SK-N-MC (cell line): Measurements from ENCODE around the gene KLF13.
A peak's percentile ranks its signal among the peaks of the same experiment; 100 is the strongest.

Source experiments
- DNase-seq: peaks from one replicate; pipeline ENCODE4 v3.0.0-alpha.2; 2011; ENCODE audit warnings: low read depth, low spot score
- H3K27ac ChIP-seq: fragments of 200-600 bp; sonication (generic); 2 replicates; pipeline ENCODE4 v1.5.1; 2016; ENCODE audit warnings: mixed run types
- H3K36me3 ChIP-seq: fragments of 200-600 bp; sonication (generic); 2 replicates; pipeline ENCODE4 v1.6.1; 2017; ENCODE audit warnings: antibody characterized with exemption, low read length, mixed read lengths; ENCODE audit not compliant: insufficient read depth
- H3K4me3 ChIP-seq: fragments of 200-600 bp; sonication (generic); 2 replicates; pipeline ENCODE4 v1.5.1; 2016
- H3K9ac ChIP-seq: fragments of 200-600 bp; sonication (generic); 2 replicates; pipeline ENCODE4 v1.8.0; 2017; ENCODE audit warnings: mixed run types, mixed read lengths; ENCODE audit not compliant: insufficient read length
- H3K9me3 ChIP-seq: fragments of 200-600 bp; sonication (generic); 2 replicates; pipeline ENCODE4 v1.6.1; 2017; ENCODE audit warnings: low read depth, mild to moderate bottlenecking, antibody characterized with exemption, low read length, moderate library complexity, mixed read lengths
- EZH2 ChIP-seq: fragments of 200-600 bp; sonication (generic); IDR thresholded peaks from one replicate; pipeline ENCODE4 v1.6.1; 2017; ENCODE audit warnings: antibody characterized with exemption
- FOXP2 ChIP-seq: optimal IDR thresholded peaks from 2 replicates; pipeline ENCODE3; 2011; ENCODE audit warnings: mild to moderate bottlenecking, moderate library complexity; ENCODE audit not compliant: insufficient read depth; ENCODE audit errors: extremely low read length, control extremely low read depth
- POLR2AphosphoS5 ChIP-seq: IDR thresholded peaks from 2 replicates; pipeline ENCODE4 v1.6.1; 2012; ENCODE audit warnings: mild to moderate bottlenecking, low read depth, low read length, borderline replicate concordance

The KLF13 gene

DNA sequence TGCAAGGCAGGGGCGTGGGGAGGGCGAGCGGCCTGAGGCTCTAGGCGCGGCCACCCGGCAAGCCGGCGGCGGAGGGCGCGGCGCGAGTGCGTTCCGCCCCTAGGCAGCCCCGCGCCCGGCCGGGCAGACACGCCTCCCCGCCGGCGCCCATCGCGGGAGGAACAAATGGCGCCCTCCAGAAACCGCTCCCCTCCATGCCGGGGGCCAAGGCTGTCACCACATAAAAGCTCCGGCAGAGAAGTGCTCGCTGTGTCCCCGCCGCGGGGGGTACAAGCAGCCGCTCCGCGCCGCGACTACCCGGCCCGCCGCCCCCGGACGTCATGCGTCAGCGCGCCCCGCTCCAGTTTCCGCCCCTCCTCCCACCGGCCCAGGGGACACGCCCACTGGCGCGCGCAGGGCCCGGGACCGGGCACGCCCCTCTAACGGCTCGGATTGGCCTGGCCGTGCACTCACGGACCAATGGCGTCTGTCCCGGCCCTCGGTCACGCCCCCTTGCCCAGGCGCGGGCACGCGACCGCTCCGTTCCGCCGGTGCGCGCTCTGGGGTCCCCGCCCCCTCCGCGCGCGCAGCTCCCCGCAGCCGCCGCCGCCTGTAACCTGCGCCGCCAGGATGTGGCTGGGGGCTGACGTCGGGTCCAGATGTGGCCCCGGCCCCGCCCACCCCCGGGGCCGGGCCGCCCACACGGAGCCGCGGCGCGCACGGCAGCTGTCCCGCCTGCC lies at the start of gene KLF13:
KLF13 (plus strand) TSS at position 680 of the 719 bp plus-strand sequence. CDS start 378 bp downstream, outside the sequence.
- DNase-seq = peak; percentile 58
- peak within 1 kb of the TSS; percentile 85 for H3K27ac ChIP-seq
- H3K9ac ChIP-seq = peak within 1 kb of the TSS; percentile 83
- peak; percentile 27 for TF ChIP-seq FOXP2
- TF ChIP-seq EZH2 = no peak
- peak; percentile 60; the same call in 1 of the 2 replicates for TF ChIP-seq POLR2AphosphoS5
- H3K36me3 ChIP-seq = no peaks in the 10 kb centered on the region
- H3K9me3 ChIP-seq = no peaks in the 10 kb centered on the region
- peak within 1 kb of the TSS; percentile 90 for H3K4me3 ChIP-seq

- TF ChIP-seq POLR2AphosphoS5 = no peak
- TF ChIP-seq FOXP2 = no peak
- no peak for TF ChIP-seq EZH2
- no peaks in the 10 kb centered on the region for H3K36me3 ChIP-seq
- no peak overlapping the region for H3K4me3 ChIP-seq
- no peaks in the 10 kb centered on the region for H3K9me3 ChIP-seq
- DNase-seq = no peak
- no peak overlapping the region for H3K27ac ChIP-seq
- no peak overlapping the region for H3K9ac ChIP-seq
Observed at GRCh38 chr15:31277335-31278060, 49.1 kb upstream of the KLF13 start.

DNA sequence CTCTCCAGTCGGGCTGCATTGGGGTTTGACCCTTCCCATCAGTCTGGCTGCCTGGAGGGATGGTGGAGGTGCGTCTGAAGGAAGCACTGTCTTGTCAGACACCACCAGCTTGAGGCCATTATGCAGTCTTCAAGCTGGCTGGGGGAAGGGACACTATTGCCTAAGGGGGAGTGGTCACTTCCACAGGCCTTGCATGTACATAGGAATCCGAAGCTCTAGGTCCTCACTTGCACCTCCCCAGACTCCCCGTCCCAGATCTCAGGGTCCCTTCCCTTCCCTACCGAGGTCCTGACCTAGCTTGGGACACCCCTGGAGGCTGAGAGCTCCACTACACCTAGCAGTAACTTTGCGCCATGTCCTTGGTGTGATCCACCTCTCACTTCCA lies 48.6 kb upstream of the KLF13 start:
- Histone ChIP-seq H3K4me3 (no peak overlapping the region), H3K9ac (no peak overlapping the region), H3K27ac (no peak overlapping the region), H3K36me3 (no peaks in the 10 kb centered on the region), H3K9me3 (no peaks in the 10 kb centered on the region)
- DNase-seq = no peak
- TF ChIP-seq FOXP2 = no peak
- TF ChIP-seq POLR2AphosphoS5 = no peak
- no peak for TF ChIP-seq EZH2

- no peak for DNase-seq
- Histone ChIP-seq H3K27ac (no peak overlapping the region), H3K36me3 (no peaks in the 10 kb centered on the region), H3K9ac (no peak overlapping the region), H3K9me3 (no peaks in the 10 kb centered on the region), H3K4me3 (no peak overlapping the region)
- TF ChIP-seq EZH2 (no peak), POLR2AphosphoS5 (no peak), FOXP2 (no peak)
Observed at GRCh38 chr15:31278544-31279220, 48.0 kb upstream of the KLF13 start.

DNA sequence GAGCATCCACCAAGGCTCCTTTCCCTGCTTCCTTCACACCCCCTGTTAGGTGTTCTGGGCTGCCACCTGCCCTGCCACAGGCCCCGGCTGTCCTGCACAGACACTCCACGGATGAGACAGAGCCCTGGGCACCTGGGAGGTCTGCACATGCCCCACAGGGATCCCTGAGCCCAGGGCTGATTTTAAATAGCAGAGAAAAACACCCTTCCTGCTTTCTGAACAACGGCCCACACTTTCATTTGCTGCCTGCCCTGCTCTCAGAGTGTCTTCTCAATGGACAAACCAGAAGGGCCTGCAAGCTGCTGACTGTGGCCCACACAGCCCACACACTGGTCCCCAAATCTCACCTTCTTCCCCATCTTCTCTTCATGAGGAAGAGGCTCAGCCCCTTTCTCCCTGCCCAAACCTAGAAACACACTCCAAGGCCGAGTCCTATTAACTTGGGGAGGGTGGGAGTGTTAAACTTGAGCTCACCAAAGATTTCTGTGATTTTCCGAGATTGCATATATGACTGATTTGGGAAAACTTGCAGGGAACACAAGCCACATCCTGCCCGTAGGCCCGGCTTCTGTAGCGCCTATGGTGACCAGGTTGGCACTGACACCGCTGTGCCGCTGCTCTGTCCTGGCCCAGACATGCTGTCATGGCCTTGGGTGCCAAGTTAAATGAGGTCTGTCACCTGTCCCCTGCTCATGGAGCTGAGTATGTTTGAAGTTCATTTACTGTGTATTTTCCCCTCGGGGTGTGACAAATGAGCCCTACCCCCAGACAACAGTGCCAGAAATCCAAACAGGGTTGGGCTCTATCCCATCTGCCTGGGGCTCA lies 47.2 kb upstream of the KLF13 start:
- Histone ChIP-seq H3K27ac (no peak overlapping the region), H3K9me3 (no peaks in the 10 kb centered on the region), H3K9ac (no peak overlapping the region), H3K4me3 (no peak overlapping the region), H3K36me3 (no peaks in the 10 kb centered on the region)
- TF ChIP-seq POLR2AphosphoS5 (no peak), EZH2 (no peak), FOXP2 (no peak)
- DNase-seq = no peak

DNA sequence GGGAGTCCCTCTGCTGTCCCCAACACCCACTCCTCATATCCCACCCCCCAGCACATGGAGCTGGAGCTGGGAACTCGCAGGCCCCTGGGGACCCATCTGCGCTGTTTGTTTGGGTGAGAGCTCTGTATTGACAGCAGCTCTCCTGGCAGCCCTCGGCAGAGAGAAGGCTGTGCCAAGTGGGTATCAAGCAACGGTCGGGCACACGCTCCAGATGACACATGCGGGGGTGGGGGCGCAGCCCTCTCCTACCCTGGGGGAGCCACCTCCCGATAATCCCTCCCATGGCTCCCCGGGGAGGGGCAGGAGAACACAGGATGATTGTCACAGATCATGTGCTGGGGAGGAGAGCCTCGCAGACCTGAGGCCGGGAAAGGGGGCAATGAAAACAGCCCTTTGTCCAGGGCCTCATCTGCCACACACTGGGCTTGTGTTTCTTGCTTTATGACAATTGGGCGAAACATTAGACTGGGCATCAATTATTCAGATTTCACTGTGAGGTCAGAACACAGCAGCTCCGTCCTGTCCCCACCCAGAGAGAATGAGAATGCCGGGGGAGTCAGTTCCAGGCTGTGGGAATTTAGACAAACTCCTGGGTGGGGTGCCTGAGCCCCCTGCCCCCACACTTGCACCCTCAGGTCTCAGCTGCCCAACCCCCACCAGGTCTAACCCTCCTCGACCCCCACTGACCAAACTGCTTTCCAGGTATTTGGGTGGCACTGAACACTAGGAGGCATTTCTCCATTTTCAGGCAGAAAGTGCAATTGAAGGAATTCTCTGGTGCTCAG lies 46.4 kb upstream of the KLF13 start:
- no peak overlapping the region for H3K4me3 ChIP-seq
- no peak for DNase-seq
- H3K27ac ChIP-seq = no peak overlapping the region
- no peak overlapping the region for H3K9ac ChIP-seq
- H3K9me3 ChIP-seq = no peaks in the 10 kb centered on the region
- TF ChIP-seq FOXP2 (no peak), EZH2 (no peak), POLR2AphosphoS5 (no peak)
- no peaks in the 10 kb centered on the region for H3K36me3 ChIP-seq

DNA sequence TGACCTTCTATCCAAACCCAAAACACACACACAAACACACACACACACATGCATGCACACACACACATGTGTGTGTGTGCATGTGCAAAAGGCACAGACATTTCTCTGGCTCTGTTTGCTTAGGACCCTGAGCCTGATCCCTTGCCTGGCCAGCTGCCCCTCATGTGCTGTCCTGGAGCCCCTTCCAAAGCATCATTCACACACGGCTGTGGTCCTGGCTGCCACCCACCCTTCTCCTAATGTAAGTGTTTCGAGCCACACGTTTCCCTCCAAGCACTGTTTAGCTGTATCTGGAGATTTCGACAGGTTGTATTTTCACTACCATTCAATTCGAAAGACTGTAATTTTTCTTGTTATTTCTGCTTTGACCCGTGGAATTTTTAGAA lies 45.8 kb upstream of the KLF13 start:
- no peak for DNase-seq
- TF ChIP-seq FOXP2 (no peak), EZH2 (no peak), POLR2AphosphoS5 (no peak)
- Histone ChIP-seq H3K27ac (no peak overlapping the region), H3K4me3 (no peak overlapping the region), H3K36me3 (no peaks in the 10 kb centered on the region), H3K9ac (no peak overlapping the region), H3K9me3 (no peaks in the 10 kb centered on the region)

DNA sequence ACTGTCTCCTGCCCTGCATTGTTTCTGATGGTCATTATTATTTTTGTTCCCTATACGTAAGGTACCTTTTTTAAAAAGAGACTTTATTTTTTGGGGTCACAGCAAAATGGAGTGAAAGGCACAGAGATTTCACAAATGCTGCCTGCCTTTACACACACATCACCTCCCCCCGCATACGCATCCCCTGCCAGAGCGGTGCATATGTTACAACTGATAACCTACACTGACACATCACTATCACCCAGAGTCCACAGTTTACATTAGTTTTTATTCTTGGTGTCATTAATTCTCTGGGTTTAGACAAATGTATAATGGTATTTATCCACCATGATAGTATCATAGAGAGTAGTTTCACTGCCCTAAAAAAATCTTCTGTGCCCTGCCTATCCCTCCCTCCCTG lies 43.6 kb upstream of the KLF13 start:
- H3K4me3 ChIP-seq = no peak overlapping the region
- H3K9ac ChIP-seq = no peak overlapping the region
- H3K9me3 ChIP-seq = no peaks in the 10 kb centered on the region
- no peak for DNase-seq
- no peaks in the 10 kb centered on the region for H3K36me3 ChIP-seq
- no peak for TF ChIP-seq EZH2
- TF ChIP-seq POLR2AphosphoS5 = no peak
- TF ChIP-seq FOXP2 = no peak
- H3K27ac ChIP-seq = no peak overlapping the region
